Heart left ventricle (tissue), 16 donors: Measurements from ENCODE around the gene AKR1C4. TPM values are rescaled to one million over a fixed set of nuclear protein-coding genes. Genes with fewer than 3 reads are reported as not detected.

Source experiments
- ATAC-seq, 4 donors: fragments of 200-7000 bp; cut with Tn5 transposase; one replicate each; pipeline ENCODE4 v1.9.1; 2020 to 2022; ENCODE audit warnings: moderate library complexity in 4 of 4, mild to moderate bottlenecking in 3 of 4, moderate number of reproducible peaks in 1 of 4
- DNase-seq, 5 donors: peaks; one replicate each; pipeline ENCODE4 v3.0.0-alpha.2; 2020
- H3K27ac ChIP-seq, 12 donors: fragments of 200-600 bp; sonication (generic) in 4 of 12; one replicate each; pipeline versions ENCODE4 v1.5.0 to v1.8.0; 2016 to 2022; ENCODE audit warnings: mild to moderate bottlenecking in 2 of 12
- H3K27me3 ChIP-seq, 9 donors: fragments of 200-600 bp; sonication (generic) in 2 of 9; one replicate each; pipeline versions ENCODE4 v1.5.1 to v1.8.0; 2016 to 2022; ENCODE audit warnings: mild to moderate bottlenecking in 3 of 9
- H3K36me3 ChIP-seq, 9 donors: fragments of 200-600 bp; sonication (generic) in 2 of 9; one replicate each; pipeline versions ENCODE4 v1.5.0 to v1.8.0; 2018 to 2022; ENCODE audit warnings: mild to moderate bottlenecking in 2 of 9
- H3K4me1 ChIP-seq, 12 donors: fragments of 200-600 bp; sonication (generic) in 4 of 12; one replicate each; pipeline versions ENCODE4 v1.5.0 to v1.8.0; 2016 to 2022; ENCODE audit warnings: mild to moderate bottlenecking in 3 of 12
- H3K4me3 ChIP-seq, 12 donors: fragments of 200-600 bp; sonication (generic) in 4 of 12; one replicate each; pipeline versions ENCODE4 v1.5.0 to v1.8.0; 2017 to 2022; ENCODE audit warnings: mild to moderate bottlenecking in 9 of 12, moderate library complexity in 4 of 12
- H3K9me3 ChIP-seq, 12 donors: fragments of 200-600 bp; sonication (generic) in 4 of 12; one replicate each; pipeline versions ENCODE4 v1.5.0 to v1.8.0; 2016 to 2022; ENCODE audit warnings: mild to moderate bottlenecking in 1 of 12
- CTCF ChIP-seq, 12 donors: fragments of 200-600 bp; sonication (generic) in 4 of 12; IDR thresholded peaks; one replicate each; pipeline versions ENCODE4 v1.5.0 to v1.8.0; 2018 to 2022; ENCODE audit warnings: antibody characterized with exemption in 12 of 12, mild to moderate bottlenecking in 5 of 12
- POLR2A ChIP-seq, 2 donors: fragments of 450-650 bp; IDR thresholded peaks; one replicate each; pipeline ENCODE4 v1.6.1; 2017; ENCODE audit warnings: antibody characterized with exemption in 2 of 2, mild to moderate bottlenecking in 2 of 2, moderate library complexity in 2 of 2
- WGBS, 4 donors: extraction: QIAGEN DNeasy Blood & Tissue Kit in 2 of 4; methylation state at CpG; one replicate each; pipeline versions ENCODE4 v1.1.5 to v1.1.7; 2013 to 2018; 5-methylcytosine and 5-hydroxymethylcytosine counted together
- intact Hi-C, 10 donors: fragments of 100-400 bp; cut with DNase I; formaldehyde crosslinking; loops; one replicate each; pipeline versions ENCODE4 v1.11.1 to v1.14.2; 2022
- polyA plus RNA-seq, 2 donors: library from polyadenylated mRNA; stranded (reverse); fragments of 200-250 nt; gene quantifications; one replicate each; pipeline ENCODE4 v1.2.3, GENCODE V29; 2013
- total RNA-seq, 9 donors: library from RNA; depleted of rRNA in 2 of 9; stranded (reverse); fragments of >200 nt in 2 of 9; fragmentation: NEBNext Ultra II Directional in 3 of 9; extraction: Animal tissue kit (Norgen Biotek cat#: 25700) in 3 of 9; gene quantifications; one replicate each; pipeline versions ENCODE4 v1.1.0 to v1.2.4, GENCODE V29; 2016 to 2023
- donor health status: ischemic (EF 13 %, LVEDD 7.1; RV severe dilation, severe dysfunction).
- donor health status: healthy with polysubstance abuse.
- donor health status: DM: no; HTN: yes; CAD: no.
- donor health status: DM: no; HTN: no; CAD: no.
- donor health status: ischemic (EF 25% LVEDD 6.9; RV normal size, moderate dysfunction).
- donor health status: ischemic (EF 25% LVEDD 5.7; RV mildly dilated, moderate dysfunction).
- donor health status: healthy.
- donor health status: DM: yes; HTN: yes; CAD: no.
- donor health status: ischemic (EF 35%, LVEDD 5.7; RV mildly dilated, moderate dysfunction).
- donor health status: nonischemic (EF 11% LVEDD 7.7; RV severe dilation, severe dysfunction).
- donor health status: DM: yes; HTN: yes; CAD: no.
- donor health status: PGD.
- donor health status: ischemic (EF 29% LVEDD 5.4; RV normal size, mild dysfunction).
- donor health status: nonischemic (EF 23%, LVEDD 6.1; RV moderate dilation, normal function).

AKR1C4 gene
- total and polyA plus RNA-seq, 11 donors: not detected

- WGBS, 4 donors: 78 to 88% (median 82%) methylated on average over 5 of the region's 5 CpGs
- intact Hi-C loops: no loop called here
- no peak for TF ChIP-seq CTCF (IDR thresholded peaks at IDR 0.05)
- TF ChIP-seq POLR2A (IDR thresholded peaks at IDR 0.05): no peak
- Histone ChIP-seq H3K36me3 (no peaks in the 10 kb centered on the region), H3K4me3 (no peak overlapping the region), H3K9me3 (peaks cover 0 to 17% (median 4%) of the 10 kb centered on the region in 12 donors), H3K27ac (no peak overlapping the region), H3K27me3 (no peaks in the 10 kb centered on the region), H3K4me1 (no peaks in the 10 kb centered on the region)
- no peak for DNase-seq
- ATAC-seq: no peak
Observed at GRCh38 chr10:5259952-5260578, 63.4 kb downstream of the AKR1C4 start.

GRCh38 chr10:5260828-5261227 is 64.2 kb downstream of the AKR1C4 start:
- Histone ChIP-seq H3K27ac (no peak overlapping the region), H3K4me1 (no peaks in the 10 kb centered on the region), H3K27me3 (peaks cover 0 to under 1% (median 0%) of the 10 kb centered on the region in 9 donors), H3K9me3 (peaks cover 0 to 17% (median 7%) of the 10 kb centered on the region in 12 donors), H3K36me3 (no peaks in the 10 kb centered on the region), H3K4me3 (no peak overlapping the region)
- intact Hi-C loops: no loop called here
- no peak for DNase-seq
- ATAC-seq: no peak
- TF ChIP-seq CTCF (IDR thresholded peaks at IDR 0.05) (no peak), POLR2A (IDR thresholded peaks at IDR 0.05) (no peak)
- 85 to 97% (median 96%) methylated on average over 3 of the region's 3 CpGs for WGBS, 4 donors

GRCh38 chr10:5265139-5265538 is 68.5 kb downstream of the AKR1C4 start:
- Histone ChIP-seq H3K36me3 (no peaks in the 10 kb centered on the region), H3K4me1 (no peaks in the 10 kb centered on the region), H3K27me3 (peaks cover 0 to 2% (median 0%) of the 10 kb centered on the region in 9 donors), H3K27ac (no peak overlapping the region), H3K9me3 (peaks cover 0 to 31% (median 17%) of the 10 kb centered on the region in 12 donors), H3K4me3 (no peak overlapping the region)
- intact Hi-C loops: no loop called here
- TF ChIP-seq CTCF (IDR thresholded peaks at IDR 0.05) (no peak), POLR2A (IDR thresholded peaks at IDR 0.05) (no peak)
- no peak for ATAC-seq
- DNase-seq: no peak
- whole genome bisulfite sequencing, 4 donors: 72 to 81% (median 79%) methylated on average over 1 of the region's 1 CpG

- Histone ChIP-seq H3K27me3 (peaks cover 0 to 2% (median 0%) of the 10 kb centered on the region in 9 donors), H3K36me3 (no peaks in the 10 kb centered on the region), H3K9me3 (peaks cover 0 to 31% (median 17%) of the 10 kb centered on the region in 12 donors), H3K4me1 (no peaks in the 10 kb centered on the region), H3K27ac (no peak overlapping the region), H3K4me3 (no peak overlapping the region)
- intact Hi-C loops: no loop called here
- WGBS, 4 donors: 37 to 82% (median 56%) methylated on average over 1 of the region's 1 CpG
- ATAC-seq: no peak
- DNase-seq: no peak
- TF ChIP-seq CTCF (IDR thresholded peaks at IDR 0.05): no peak
- TF ChIP-seq POLR2A (IDR thresholded peaks at IDR 0.05): no peak
Observed at GRCh38 chr10:5266351-5266750, 69.7 kb downstream of the AKR1C4 start.
